Thyroid gland (tissue), 4 donors: ENCODE measurements around the gene GRAMD1A.

ENCODE experiments used
- CTCF ChIP-seq, 6 experiments: fragments of 200-600 bp in 3 of 6; fragments of 450-650 bp in 3 of 6; sonication (generic) in 3 of 6; IDR thresholded peaks; one replicate each; pipeline ENCODE4 v1.5.1; 2016 to 2019; ENCODE audit warnings: antibody characterized with exemption in 6 of 6, mild to moderate bottlenecking in 2 of 6, inconsistent platforms in 1 of 6, moderate library complexity in 1 of 6
- POLR2A ChIP-seq, 2 donors: fragments of 450-650 bp; IDR thresholded peaks; one replicate each; pipeline ENCODE4 v1.6.1; 2017; ENCODE audit warnings: antibody characterized with exemption in 2 of 2, mild to moderate bottlenecking in 2 of 2, moderate library complexity in 1 of 2

GRCh38 chr19:34976611-34977010 is 23.5 kb upstream of the GRAMD1A start:
- TF ChIP-seq POLR2A (IDR thresholded peaks at IDR 0.05) (no peak), CTCF (IDR thresholded peaks at IDR 0.05) (no peak)
